Sigmoid colon (tissue), 7 donors: ENCODE measurements around the gene PIAS2. TPM values are rescaled to one million over a fixed set of nuclear protein-coding genes. Genes with fewer than 3 reads are reported as not detected.

Experiments used
- DNase-seq: peaks from one replicate; pipeline ENCODE4 v3.0.0-alpha.2; 2019
- H3K27ac ChIP-seq, 4 donors: fragments of 200-600 bp; sonication (generic); one replicate each; pipeline ENCODE4 v1.5.1; 2016 to 2019; ENCODE audit warnings: mild to moderate bottlenecking in 1 of 4
- H3K27me3 ChIP-seq, 3 donors: fragments of 200-600 bp; sonication (generic); one replicate each; pipeline ENCODE4 v1.5.1; 2019; ENCODE audit warnings: mild to moderate bottlenecking in 1 of 3
- H3K36me3 ChIP-seq, 4 donors: fragments of 200-600 bp; sonication (generic); one replicate each; pipeline ENCODE4 v1.5.1; 2016 to 2019
- H3K4me1 ChIP-seq, 4 donors: fragments of 200-600 bp; sonication (generic); one replicate each; pipeline ENCODE4 v1.5.1; 2017 to 2019
- H3K4me3 ChIP-seq, 4 donors: fragments of 200-600 bp; sonication (generic); one replicate each; pipeline ENCODE4 v1.5.1; 2017 to 2019; ENCODE audit warnings: mild to moderate bottlenecking in 2 of 4, moderate library complexity in 1 of 4
- H3K9me3 ChIP-seq, 4 donors: fragments of 200-600 bp in 3 of 4; sonication (generic) in 3 of 4; one replicate each; pipeline versions ENCODE4 v1.5.1 to v1.6.1; 2013 to 2019
- EP300 ChIP-seq, 4 donors: sonication (generic); formaldehyde crosslinking; IDR thresholded peaks; one replicate each; pipeline ENCODE4 v1.6.1; 2017; ENCODE audit warnings: antibody characterized with exemption in 4 of 4
- POLR2A ChIP-seq, 2 donors: fragments of 450-650 bp; IDR thresholded peaks; one replicate each; pipeline ENCODE4 v1.6.1; 2016; ENCODE audit warnings: antibody characterized with exemption in 2 of 2, mild to moderate bottlenecking in 2 of 2, moderate library complexity in 2 of 2
- POLR2AphosphoS5 ChIP-seq, 4 donors: sonication (generic); formaldehyde crosslinking; IDR thresholded peaks; one replicate each; pipeline ENCODE4 v1.6.1; 2017; ENCODE audit warnings: antibody characterized with exemption in 4 of 4
- WGBS, 2 donors: extraction: QIAGEN DNeasy Blood & Tissue Kit; methylation state at CpG; one replicate each; pipeline ENCODE4 v1.1.7; 2013; 5-methylcytosine and 5-hydroxymethylcytosine counted together
- intact Hi-C: fragments of 100-400 bp; cut with DNase I; formaldehyde crosslinking; loops from one replicate; pipeline ENCODE4 v1.15.1; 2023
- polyA plus RNA-seq, 3 donors: library from polyadenylated mRNA; stranded (reverse); fragments of 200-250 nt; gene quantifications; one replicate each; pipeline ENCODE4 v1.2.3, GENCODE V29; 2013
- total RNA-seq, 4 donors: library from RNA; depleted of rRNA; stranded (reverse); fragments of >200 nt; gene quantifications; one replicate each; pipeline ENCODE4 v1.1.0, GENCODE V29; 2016
- TF ChIP-seq, protein P1 (sequence below), 4 experiments: fragments of 450-650 bp in 3 of 4; fragments of 200-600 bp in 1 of 4; IDR thresholded peaks; one replicate each; pipeline ENCODE4 v1.5.1; 2016 to 2019; ENCODE audit warnings: antibody characterized with exemption in 4 of 4, mild to moderate bottlenecking in 3 of 4, moderate library complexity in 2 of 4
- donor health status: healthy with polysubstance abuse.
- donor health status: Bipolar disorder and iron deficiency.
- donor health status: healthy.

The PIAS2 gene
- total and polyA plus RNA-seq, 7 donors: 5.5 to 36.6 (median 30.0) TPM

DNA sequence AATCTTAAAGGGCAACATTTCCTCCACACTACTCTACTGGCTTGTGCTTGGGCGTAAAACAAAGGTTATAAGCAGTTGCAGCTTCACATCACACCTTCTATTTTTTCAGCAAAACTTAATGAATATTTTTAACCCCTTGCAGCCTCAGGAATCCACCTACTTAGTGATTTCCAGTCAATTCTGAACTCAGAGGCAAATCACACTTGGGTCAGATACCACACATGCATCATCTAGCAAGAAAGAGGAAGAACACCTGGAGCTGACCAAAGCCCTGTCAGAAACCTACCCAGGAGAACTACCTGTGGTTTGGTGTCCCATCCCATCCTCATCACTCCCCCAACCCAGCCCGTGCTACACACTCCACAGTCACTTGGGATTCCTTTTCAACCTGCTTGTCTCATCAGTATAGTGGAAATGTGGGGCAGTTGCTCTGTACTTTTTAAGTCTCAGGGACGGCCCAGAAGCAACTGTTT, 25.5 kb downstream of the PIAS2 start:
- no peaks in the 10 kb centered on the region for H3K4me1 ChIP-seq
- H3K4me3 ChIP-seq: no peak overlapping the region
- WGBS, 2 donors: 73 to 86% methylated on average over 3 of the region's 3 CpGs
- H3K27me3 ChIP-seq: no peaks in the 10 kb centered on the region
- peaks cover 0 to 11% (median 4%) of the 10 kb centered on the region in 4 donors for H3K9me3 ChIP-seq
- H3K36me3 ChIP-seq: peaks cover 0 to 26% (median 10%) of the 10 kb centered on the region in 4 donors
- DNase-seq: no peak
- no peak for TF ChIP-seq POLR2AphosphoS5 (IDR thresholded peaks at IDR 0.05)
- TF ChIP-seq, protein P1, sequence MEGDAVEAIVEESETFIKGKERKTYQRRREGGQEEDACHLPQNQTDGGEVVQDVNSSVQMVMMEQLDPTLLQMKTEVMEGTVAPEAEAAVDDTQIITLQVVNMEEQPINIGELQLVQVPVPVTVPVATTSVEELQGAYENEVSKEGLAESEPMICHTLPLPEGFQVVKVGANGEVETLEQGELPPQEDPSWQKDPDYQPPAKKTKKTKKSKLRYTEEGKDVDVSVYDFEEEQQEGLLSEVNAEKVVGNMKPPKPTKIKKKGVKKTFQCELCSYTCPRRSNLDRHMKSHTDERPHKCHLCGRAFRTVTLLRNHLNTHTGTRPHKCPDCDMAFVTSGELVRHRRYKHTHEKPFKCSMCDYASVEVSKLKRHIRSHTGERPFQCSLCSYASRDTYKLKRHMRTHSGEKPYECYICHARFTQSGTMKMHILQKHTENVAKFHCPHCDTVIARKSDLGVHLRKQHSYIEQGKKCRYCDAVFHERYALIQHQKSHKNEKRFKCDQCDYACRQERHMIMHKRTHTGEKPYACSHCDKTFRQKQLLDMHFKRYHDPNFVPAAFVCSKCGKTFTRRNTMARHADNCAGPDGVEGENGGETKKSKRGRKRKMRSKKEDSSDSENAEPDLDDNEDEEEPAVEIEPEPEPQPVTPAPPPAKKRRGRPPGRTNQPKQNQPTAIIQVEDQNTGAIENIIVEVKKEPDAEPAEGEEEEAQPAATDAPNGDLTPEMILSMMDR (IDR thresholded peaks at IDR 0.05): no peak
- TF ChIP-seq EP300 (IDR thresholded peaks at IDR 0.05): no peak
- no peak for TF ChIP-seq POLR2A (IDR thresholded peaks at IDR 0.05)
- intact Hi-C loops: no loop called here
- H3K27ac ChIP-seq: no peak overlapping the region

DNA sequence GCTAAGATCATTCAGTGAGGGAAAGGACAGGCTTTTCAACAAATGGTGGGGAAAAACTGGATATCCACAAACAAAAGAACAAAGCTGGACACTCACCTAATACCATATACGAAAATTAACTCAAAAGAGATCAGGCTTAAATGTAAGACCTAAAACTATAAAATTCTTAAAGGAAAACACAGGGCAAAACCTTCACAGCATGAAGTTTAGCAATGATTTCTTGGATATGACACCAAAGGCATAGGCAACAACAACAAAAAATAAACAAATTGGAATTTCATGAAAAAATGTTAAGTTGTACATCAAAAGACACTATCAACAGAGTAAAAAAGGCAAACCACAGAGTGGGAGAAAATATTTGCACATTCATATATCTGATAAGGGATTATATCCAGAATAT, 28.3 kb downstream of the PIAS2 start:
- intact Hi-C loops: no loop called here
- DNase-seq: no peak
- no peak overlapping the region for H3K27ac ChIP-seq
- H3K4me3 ChIP-seq: no peak overlapping the region
- H3K4me1 ChIP-seq: no peaks in the 10 kb centered on the region
- H3K9me3 ChIP-seq: peaks cover 0 to 11% (median 4%) of the 10 kb centered on the region in 4 donors
- peaks cover 0 to 26% (median 10%) of the 10 kb centered on the region in 4 donors for H3K36me3 ChIP-seq
- H3K27me3 ChIP-seq: no peaks in the 10 kb centered on the region
- 93 to 97% methylated on average over 1 of the region's 1 CpG for WGBS, 2 donors
- TF ChIP-seq POLR2A (IDR thresholded peaks at IDR 0.05): no peak

DNA sequence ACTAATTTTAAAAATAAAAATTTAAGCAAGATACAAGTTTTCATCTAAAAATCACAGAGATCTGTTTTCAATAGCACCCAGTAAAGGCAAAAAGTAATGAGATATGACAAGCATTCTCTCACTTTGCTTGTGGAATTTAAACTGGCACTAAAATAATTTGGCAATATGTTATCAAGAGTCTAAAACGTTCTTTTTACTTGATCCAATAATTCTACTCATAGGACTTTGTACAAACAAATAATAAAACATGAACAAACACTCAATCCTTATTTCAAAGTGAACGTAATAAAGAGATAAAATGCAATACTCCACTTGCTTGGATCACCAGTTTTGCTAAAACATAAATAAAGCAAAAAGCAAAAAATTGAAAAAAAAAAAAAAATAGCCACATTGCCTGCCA, 30.4 kb downstream of the PIAS2 start:
- 11 to 60% methylated on average over 2 of the region's 2 CpGs for WGBS, 2 donors
- intact Hi-C loops: no loop called here
- Histone ChIP-seq H3K27ac (no peak overlapping the region), H3K9me3 (peaks cover 0 to 11% (median 4%) of the 10 kb centered on the region in 4 donors), H3K36me3 (peaks cover 0 to 26% (median 10%) of the 10 kb centered on the region in 4 donors), H3K27me3 (no peaks in the 10 kb centered on the region), H3K4me3 (no peak overlapping the region), H3K4me1 (no peaks in the 10 kb centered on the region)
- TF ChIP-seq, protein P1 (IDR thresholded peaks at IDR 0.05): no peak
- TF ChIP-seq POLR2A (IDR thresholded peaks at IDR 0.05): no peak
- no peak for TF ChIP-seq POLR2AphosphoS5 (IDR thresholded peaks at IDR 0.05)
- no peak for TF ChIP-seq EP300 (IDR thresholded peaks at IDR 0.05)
- DNase-seq: no peak

DNA sequence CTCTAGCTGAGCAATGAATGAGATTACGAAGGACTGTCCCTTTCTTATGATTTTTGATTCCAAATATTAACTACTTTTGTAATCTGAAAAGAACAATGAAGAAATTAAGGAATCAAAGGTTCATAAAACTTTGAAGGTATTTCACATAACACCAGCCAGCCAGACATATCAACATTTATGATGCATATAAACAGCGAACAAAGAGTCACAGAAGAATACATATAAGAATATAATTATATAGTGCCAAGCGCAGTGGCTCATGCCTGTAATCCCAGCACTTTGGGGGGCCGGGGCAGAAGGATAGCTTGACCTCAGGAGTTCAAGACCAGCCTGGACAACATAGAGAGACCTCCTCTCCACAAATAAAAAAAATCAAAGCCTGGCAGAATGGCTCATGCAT, 34.1 kb downstream of the PIAS2 start:
- Histone ChIP-seq H3K27me3 (no peaks in the 10 kb centered on the region), H3K9me3 (peaks cover 0 to 4% (median 0%) of the 10 kb centered on the region in 4 donors), H3K27ac (no peak overlapping the region), H3K4me1 (no peaks in the 10 kb centered on the region), H3K36me3 (peaks cover 0 to 8% (median under 1%) of the 10 kb centered on the region in 4 donors), H3K4me3 (no peak overlapping the region)
- TF ChIP-seq POLR2A (IDR thresholded peaks at IDR 0.05) (no peak), POLR2AphosphoS5 (IDR thresholded peaks at IDR 0.05) (no peak), EP300 (IDR thresholded peaks at IDR 0.05) (no peak)
- TF ChIP-seq, protein P1 (IDR thresholded peaks at IDR 0.05): no peak
- 24 to 73% methylated on average over 4 of the region's 4 CpGs for WGBS, 2 donors
- DNase-seq: no peak
- intact Hi-C loops: no loop called here

DNA sequence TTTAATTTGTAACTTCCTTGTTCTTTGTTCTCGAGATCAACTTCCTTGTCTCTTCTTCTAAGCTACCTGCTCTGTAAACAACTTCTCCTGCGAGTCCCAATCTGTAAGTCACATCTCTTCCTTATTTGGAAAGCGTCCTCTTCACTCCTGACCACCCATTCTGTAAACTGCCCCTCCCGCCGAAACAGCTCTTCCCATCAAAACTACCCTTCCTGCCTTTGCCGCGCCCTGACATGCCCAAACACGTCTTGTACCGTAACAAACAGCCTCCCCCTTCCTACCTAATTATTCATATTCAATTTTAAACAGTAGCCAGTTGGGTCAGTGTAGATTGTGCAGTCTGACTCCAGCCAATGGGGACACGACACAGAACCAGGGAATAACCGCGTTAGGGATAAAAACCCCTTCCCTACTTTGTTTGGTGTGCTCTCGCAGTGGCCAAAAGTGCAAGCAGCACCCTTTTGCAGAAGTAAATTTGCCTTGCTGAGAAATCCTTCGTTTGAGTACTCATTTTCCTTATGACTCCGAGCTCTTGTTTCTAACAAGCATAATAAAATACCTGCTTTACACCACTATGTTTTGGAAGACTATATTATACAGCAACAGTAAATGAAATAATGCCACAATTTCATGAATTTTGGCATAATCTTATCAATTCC, 39.8 kb downstream of the PIAS2 start:
- no peaks in the 10 kb centered on the region for H3K9me3 ChIP-seq
- no peaks in the 10 kb centered on the region for H3K4me1 ChIP-seq
- no peak overlapping the region for H3K27ac ChIP-seq
- DNase-seq: no peak
- intact Hi-C loops: no loop called here
- no peak for TF ChIP-seq EP300 (IDR thresholded peaks at IDR 0.05)
- TF ChIP-seq POLR2A (IDR thresholded peaks at IDR 0.05): no peak
- TF ChIP-seq, protein P1 (IDR thresholded peaks at IDR 0.05): no peak
- no peak for TF ChIP-seq POLR2AphosphoS5 (IDR thresholded peaks at IDR 0.05)
- H3K4me3 ChIP-seq: no peak overlapping the region
- WGBS, 2 donors: 46 to 71% methylated on average over 15 of the region's 15 CpGs
- H3K27me3 ChIP-seq: no peaks in the 10 kb centered on the region
- peaks cover 0 to 7% (median 0%) of the 10 kb centered on the region in 4 donors for H3K36me3 ChIP-seq
